Neural progenitor cell (in vitro differentiated cells): ENCODE results near the gene CHST15. TPM values are rescaled to one million over a fixed set of nuclear protein-coding genes. Genes with fewer than 3 reads are reported as not detected.
A peak's percentile ranks its signal among the peaks of the same experiment; 100 is the strongest.

ENCODE experiments used
- DNase-seq: peaks from one replicate; pipeline ENCODE4 v3.0.0-alpha.2; 2016; ENCODE audit warnings: low spot score
- H2AFZ ChIP-seq: fragments of 200-600 bp; sonication (generic); replicated peaks from 2 replicates; pipeline ENCODE4 v1.6.1; 2016; ENCODE audit warnings: antibody characterized with exemption
- H3F3A ChIP-seq: fragments of 200-600 bp; sonication (generic); 2 replicates; pipeline ENCODE4 v1.6.1; 2016; ENCODE audit warnings: antibody characterized with exemption, low read depth
- H3K27ac ChIP-seq: fragments of 200-600 bp; sonication (generic); 2 replicates; pipeline ENCODE4 v1.5.1; 2016; ENCODE audit warnings: mild to moderate bottlenecking
- H3K27me3 ChIP-seq: fragments of 200-600 bp; sonication (generic); 2 replicates; pipeline ENCODE4 v1.6.1; 2016; ENCODE audit warnings: mild to moderate bottlenecking, moderate library complexity
- H3K36me3 ChIP-seq: fragments of 200-600 bp; sonication (generic); 2 replicates; pipeline ENCODE4 v1.5.1; 2016
- H3K4me1 ChIP-seq: fragments of 200-600 bp; sonication (generic); 2 replicates; pipeline ENCODE4 v1.6.1; 2016; ENCODE audit warnings: mixed run types
- H3K4me2 ChIP-seq: fragments of 200-600 bp; sonication (generic); 2 replicates; pipeline ENCODE4 v1.6.1; 2016
- H3K4me3 ChIP-seq: fragments of 200-600 bp; sonication (generic); 2 replicates; pipeline ENCODE4 v1.5.1; 2016
- H3K79me2 ChIP-seq: fragments of 200-600 bp; sonication (generic); 2 replicates; pipeline ENCODE4 v1.6.1; 2016; ENCODE audit warnings: low read depth
- H3K9ac ChIP-seq: fragments of 200-600 bp; sonication (generic); 2 replicates; pipeline ENCODE4 v1.6.1; 2016
- H3K9me3 ChIP-seq: fragments of 200-600 bp; sonication (generic); 2 replicates; pipeline ENCODE4 v1.5.1; 2016; ENCODE audit warnings: low read depth
- H4K20me1 ChIP-seq: fragments of 200-600 bp; sonication (generic); 2 replicates; pipeline ENCODE4 v1.6.1; 2016; ENCODE audit warnings: low read depth
- H3K27ac Mint-ChIP-seq: 3 replicates; pipeline ENCODE4 v1.8.0; 2021; ENCODE audit warnings: mixed read lengths
- H3K27me3 Mint-ChIP-seq: 2 replicates; pipeline ENCODE4 v1.8.0; 2022; ENCODE audit warnings: low read depth, mild to moderate bottlenecking, inconsistent platforms, moderate library complexity, mixed read lengths; ENCODE audit not compliant: insufficient read depth
- H3K36me3 Mint-ChIP-seq: 3 replicates; pipeline ENCODE4 v1.8.0; 2021; ENCODE audit warnings: mixed read lengths
- H3K4me1 Mint-ChIP-seq: 3 replicates; pipeline ENCODE4 v1.8.0; 2021; ENCODE audit warnings: mixed read lengths
- H3K4me3 Mint-ChIP-seq: 3 replicates; pipeline ENCODE4 v1.8.0; 2021; ENCODE audit warnings: mild to moderate bottlenecking, moderate library complexity, mixed read lengths
- H3K9me3 Mint-ChIP-seq: 3 replicates; pipeline ENCODE4 v1.8.0; 2020; ENCODE audit warnings: mixed read lengths
- EZH2 ChIP-seq: fragments of 200-600 bp; sonication (generic); IDR thresholded peaks from 2 replicates; pipeline ENCODE4 v1.6.1; 2017; ENCODE audit warnings: antibody characterized with exemption, mild to moderate bottlenecking, moderate library complexity
- EZH2phosphoT487 ChIP-seq: fragments of 200-600 bp; sonication (generic); IDR thresholded peaks from 2 replicates; pipeline ENCODE4 v1.6.1; 2017; ENCODE audit warnings: antibody characterized with exemption
- total RNA-seq: library from RNA; depleted of rRNA; stranded (reverse); fragments of >200 nt; gene quantifications from 2 replicates; pipeline ENCODE4 v1.2.3, GENCODE V29; 2015; ENCODE audit warnings: low replicate concordance
- TF ChIP-seq, protein P1 (sequence below): fragments of 200-600 bp; sonication (generic); IDR thresholded peaks from 2 replicates; pipeline ENCODE4 v1.5.1; 2017; ENCODE audit warnings: antibody characterized with exemption, mild to moderate bottlenecking

Gene CHST15
- total RNA-seq, 1 donor from 2014 or later, result 0.54 TPM

DNA sequence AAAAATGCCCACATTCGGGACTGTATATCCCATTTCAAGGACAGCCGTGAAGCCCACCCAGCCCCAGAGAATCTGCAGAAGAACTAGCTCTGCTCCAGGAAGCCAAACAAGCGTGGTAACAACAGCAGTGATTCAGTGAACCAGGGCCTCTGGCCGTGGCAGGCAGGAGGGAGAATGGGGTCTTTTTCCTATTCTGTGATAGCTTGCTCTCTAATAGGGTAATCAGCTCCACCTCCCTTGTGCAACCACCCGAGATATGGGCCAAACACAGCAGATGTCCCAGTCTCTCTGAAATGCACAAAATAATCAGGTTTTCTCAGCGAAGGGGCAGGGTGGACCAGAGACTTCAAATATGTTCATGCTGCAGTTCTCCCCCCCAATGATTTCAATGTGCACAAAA is 35.8 kb downstream of the CHST15 start:
- peaks cover 23% of the 10 kb centered on the region for H3K4me1 Mint-ChIP-seq
- H3K9me3 Mint-ChIP-seq, result peaks cover 3% of the 10 kb centered on the region
- H3F3A ChIP-seq, result no peaks in the 10 kb centered on the region
- no peak overlapping the region for H3K4me2 ChIP-seq
- no peak overlapping the region for H3K27ac ChIP-seq
- TF ChIP-seq EZH2phosphoT487, result no peak
- TF ChIP-seq, protein P1, sequence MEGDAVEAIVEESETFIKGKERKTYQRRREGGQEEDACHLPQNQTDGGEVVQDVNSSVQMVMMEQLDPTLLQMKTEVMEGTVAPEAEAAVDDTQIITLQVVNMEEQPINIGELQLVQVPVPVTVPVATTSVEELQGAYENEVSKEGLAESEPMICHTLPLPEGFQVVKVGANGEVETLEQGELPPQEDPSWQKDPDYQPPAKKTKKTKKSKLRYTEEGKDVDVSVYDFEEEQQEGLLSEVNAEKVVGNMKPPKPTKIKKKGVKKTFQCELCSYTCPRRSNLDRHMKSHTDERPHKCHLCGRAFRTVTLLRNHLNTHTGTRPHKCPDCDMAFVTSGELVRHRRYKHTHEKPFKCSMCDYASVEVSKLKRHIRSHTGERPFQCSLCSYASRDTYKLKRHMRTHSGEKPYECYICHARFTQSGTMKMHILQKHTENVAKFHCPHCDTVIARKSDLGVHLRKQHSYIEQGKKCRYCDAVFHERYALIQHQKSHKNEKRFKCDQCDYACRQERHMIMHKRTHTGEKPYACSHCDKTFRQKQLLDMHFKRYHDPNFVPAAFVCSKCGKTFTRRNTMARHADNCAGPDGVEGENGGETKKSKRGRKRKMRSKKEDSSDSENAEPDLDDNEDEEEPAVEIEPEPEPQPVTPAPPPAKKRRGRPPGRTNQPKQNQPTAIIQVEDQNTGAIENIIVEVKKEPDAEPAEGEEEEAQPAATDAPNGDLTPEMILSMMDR, result no peak
- TF ChIP-seq EZH2, result no peak
- no peaks in the 10 kb centered on the region for H3K36me3 ChIP-seq
- H3K79me2 ChIP-seq, result no peaks in the 10 kb centered on the region
- H3K27me3 ChIP-seq, result no peaks in the 10 kb centered on the region
- H3K4me3 Mint-ChIP-seq, result no peak overlapping the region
- peaks cover 9% of the 10 kb centered on the region for H3K4me1 ChIP-seq
- H4K20me1 ChIP-seq, result no peaks in the 10 kb centered on the region
- peak overlapping the region; percentile 34 for H2AFZ ChIP-seq
- peak overlapping the region; percentile 57 for H3K27ac Mint-ChIP-seq
- H3K4me3 ChIP-seq, result no peak overlapping the region
- H3K36me3 Mint-ChIP-seq, result peaks cover 9% of the 10 kb centered on the region
- no peak overlapping the region for H3K9ac ChIP-seq
- peaks cover 9% of the 10 kb centered on the region for H3K27me3 Mint-ChIP-seq
- no peak for DNase-seq
- no peaks in the 10 kb centered on the region for H3K9me3 ChIP-seq

DNA sequence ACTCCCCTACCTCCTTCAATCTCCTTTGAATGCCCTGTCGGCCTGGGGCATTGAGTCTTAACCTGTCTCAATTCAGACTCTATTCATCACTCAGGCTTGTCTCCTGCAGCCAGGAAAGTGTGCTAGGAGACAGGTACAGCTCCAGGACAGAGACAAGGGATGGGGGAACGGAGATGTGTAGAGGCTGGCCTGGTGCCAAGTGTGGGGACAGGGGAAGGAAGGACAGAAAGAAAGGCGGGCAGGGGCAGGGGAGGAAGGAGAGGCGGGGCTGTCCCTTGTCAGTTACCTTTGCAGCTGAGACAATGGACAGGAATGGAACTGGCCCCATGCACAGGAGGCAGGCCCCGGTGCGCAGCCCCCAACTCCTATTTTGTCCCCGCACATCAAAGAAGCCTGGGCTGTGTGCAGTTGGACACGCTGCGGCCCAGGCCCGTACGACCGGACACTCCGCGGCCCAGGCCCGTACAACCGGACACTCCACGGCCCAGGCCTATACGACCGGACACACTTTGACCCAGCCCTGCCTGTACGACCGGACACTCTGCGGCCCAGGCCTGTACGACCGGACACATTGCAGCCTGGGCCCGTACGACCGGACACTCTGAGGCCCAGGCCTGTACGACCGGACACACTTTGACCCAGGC is 36.9 kb downstream of the CHST15 start:
- H4K20me1 ChIP-seq, result no peaks in the 10 kb centered on the region
- TF ChIP-seq, protein P1, result no peak
- TF ChIP-seq EZH2 (no peak), EZH2phosphoT487 (no peak)
- H3K36me3 Mint-ChIP-seq, result peaks cover 9% of the 10 kb centered on the region

GRCh38 chr10:124053971-124054370 is 39.4 kb downstream of the CHST15 start:
- Histone ChIP-seq H3K27me3 (no peaks in the 10 kb centered on the region), H3K79me2 (no peaks in the 10 kb centered on the region), H3K4me3 (no peak overlapping the region), H4K20me1 (no peaks in the 10 kb centered on the region), H3K27ac (no peak overlapping the region), H2AFZ (no peak overlapping the region), H3K4me1 (peaks cover 9% of the 10 kb centered on the region), H3F3A (no peaks in the 10 kb centered on the region), H3K9me3 (no peaks in the 10 kb centered on the region), H3K4me2 (no peak overlapping the region), H3K9ac (no peak overlapping the region), H3K36me3 (no peaks in the 10 kb centered on the region)
- H3K36me3 Mint-ChIP-seq, result peaks cover 7% of the 10 kb centered on the region
- H3K4me1 Mint-ChIP-seq, result peaks cover 34% of the 10 kb centered on the region
- no peak overlapping the region for H3K4me3 Mint-ChIP-seq
- TF ChIP-seq, protein P1, result no peak
- TF ChIP-seq EZH2phosphoT487 (no peak), EZH2 (no peak)
- H3K27ac Mint-ChIP-seq, result peak overlapping the region; percentile 50
- DNase-seq, result no peak
- peaks cover 3% of the 10 kb centered on the region for H3K9me3 Mint-ChIP-seq
- H3K27me3 Mint-ChIP-seq, result peaks cover 7% of the 10 kb centered on the region

More for the DNA sequence above, 36.9 kb downstream of the CHST15 start:
- Histone ChIP-seq H3K4me1 (peaks cover 9% of the 10 kb centered on the region), H3K27ac (no peak overlapping the region), H3K36me3 (no peaks in the 10 kb centered on the region), H2AFZ (peak overlapping the region; percentile 63), H3K9me3 (no peaks in the 10 kb centered on the region), H3F3A (no peaks in the 10 kb centered on the region), H3K4me3 (no peak overlapping the region), H3K27me3 (no peaks in the 10 kb centered on the region), H3K9ac (no peak overlapping the region), H3K79me2 (no peaks in the 10 kb centered on the region), H3K4me2 (no peak overlapping the region)
- H3K27ac Mint-ChIP-seq, result no peak overlapping the region
- DNase-seq, result no peak
- peaks cover 29% of the 10 kb centered on the region for H3K4me1 Mint-ChIP-seq
- H3K27me3 Mint-ChIP-seq, result peaks cover 11% of the 10 kb centered on the region
- H3K9me3 Mint-ChIP-seq, result peaks cover 3% of the 10 kb centered on the region
- no peak overlapping the region for H3K4me3 Mint-ChIP-seq
